Heart left ventricle (tissue), 16 donors: ENCODE data around the gene ENDOD1. TPM values are rescaled to one million over a fixed set of nuclear protein-coding genes. Genes with fewer than 3 reads are reported as not detected.
A peak's percentile ranks its signal among the peaks of the same experiment; 100 is the strongest.

Experiments
- ATAC-seq, 4 donors: fragments of 200-7000 bp; cut with Tn5 transposase; one replicate each; pipeline ENCODE4 v1.9.1; 2020 to 2022; ENCODE audit warnings: moderate library complexity in 4 of 4, mild to moderate bottlenecking in 3 of 4, moderate number of reproducible peaks in 1 of 4
- DNase-seq, 5 donors: peaks; one replicate each; pipeline ENCODE4 v3.0.0-alpha.2; 2020
- H3K27ac ChIP-seq, 12 donors: fragments of 200-600 bp; sonication (generic) in 4 of 12; one replicate each; pipeline versions ENCODE4 v1.5.0 to v1.8.0; 2016 to 2022; ENCODE audit warnings: mild to moderate bottlenecking in 2 of 12
- H3K27me3 ChIP-seq, 9 donors: fragments of 200-600 bp; sonication (generic) in 2 of 9; one replicate each; pipeline versions ENCODE4 v1.5.1 to v1.8.0; 2016 to 2022; ENCODE audit warnings: mild to moderate bottlenecking in 3 of 9
- H3K36me3 ChIP-seq, 9 donors: fragments of 200-600 bp; sonication (generic) in 2 of 9; one replicate each; pipeline versions ENCODE4 v1.5.0 to v1.8.0; 2018 to 2022; ENCODE audit warnings: mild to moderate bottlenecking in 2 of 9
- H3K4me1 ChIP-seq, 12 donors: fragments of 200-600 bp; sonication (generic) in 4 of 12; one replicate each; pipeline versions ENCODE4 v1.5.0 to v1.8.0; 2016 to 2022; ENCODE audit warnings: mild to moderate bottlenecking in 3 of 12
- H3K4me3 ChIP-seq, 12 donors: fragments of 200-600 bp; sonication (generic) in 4 of 12; one replicate each; pipeline versions ENCODE4 v1.5.0 to v1.8.0; 2017 to 2022; ENCODE audit warnings: mild to moderate bottlenecking in 9 of 12, moderate library complexity in 4 of 12
- H3K9me3 ChIP-seq, 12 donors: fragments of 200-600 bp; sonication (generic) in 4 of 12; one replicate each; pipeline versions ENCODE4 v1.5.0 to v1.8.0; 2016 to 2022; ENCODE audit warnings: mild to moderate bottlenecking in 1 of 12
- POLR2A ChIP-seq, 2 donors: fragments of 450-650 bp; IDR thresholded peaks; one replicate each; pipeline ENCODE4 v1.6.1; 2017; ENCODE audit warnings: antibody characterized with exemption in 2 of 2, mild to moderate bottlenecking in 2 of 2, moderate library complexity in 2 of 2
- WGBS, 4 donors: extraction: QIAGEN DNeasy Blood & Tissue Kit in 2 of 4; methylation state at CpG; one replicate each; pipeline versions ENCODE4 v1.1.5 to v1.1.7; 2013 to 2018; 5-methylcytosine and 5-hydroxymethylcytosine counted together
- intact Hi-C, 10 donors: fragments of 100-400 bp; cut with DNase I; formaldehyde crosslinking; loops; one replicate each; pipeline versions ENCODE4 v1.11.1 to v1.14.2; 2022
- polyA plus RNA-seq, 2 donors: library from polyadenylated mRNA; stranded (reverse); fragments of 200-250 nt; gene quantifications; one replicate each; pipeline ENCODE4 v1.2.3, GENCODE V29; 2013
- total RNA-seq, 9 donors: library from RNA; depleted of rRNA in 2 of 9; stranded (reverse); fragments of >200 nt in 2 of 9; fragmentation: NEBNext Ultra II Directional in 3 of 9; extraction: Animal tissue kit (Norgen Biotek cat#: 25700) in 3 of 9; gene quantifications; one replicate each; pipeline versions ENCODE4 v1.1.0 to v1.2.4, GENCODE V29; 2016 to 2023
- TF ChIP-seq, protein P1 (sequence below), 12 donors: fragments of 200-600 bp; sonication (generic) in 4 of 12; IDR thresholded peaks; one replicate each; pipeline versions ENCODE4 v1.5.0 to v1.8.0; 2018 to 2022; ENCODE audit warnings: antibody characterized with exemption in 12 of 12, mild to moderate bottlenecking in 5 of 12
- donor health status: ischemic (EF 13 %, LVEDD 7.1; RV severe dilation, severe dysfunction).
- donor health status: healthy with polysubstance abuse.
- donor health status: DM: no; HTN: yes; CAD: no.
- donor health status: DM: no; HTN: no; CAD: no.
- donor health status: ischemic (EF 25% LVEDD 6.9; RV normal size, moderate dysfunction).
- donor health status: ischemic (EF 25% LVEDD 5.7; RV mildly dilated, moderate dysfunction).
- donor health status: healthy.
- donor health status: DM: yes; HTN: yes; CAD: no.
- donor health status: ischemic (EF 35%, LVEDD 5.7; RV mildly dilated, moderate dysfunction).
- donor health status: nonischemic (EF 11% LVEDD 7.7; RV severe dilation, severe dysfunction).
- donor health status: DM: yes; HTN: yes; CAD: no.
- donor health status: PGD.
- donor health status: ischemic (EF 29% LVEDD 5.4; RV normal size, mild dysfunction).
- donor health status: nonischemic (EF 23%, LVEDD 6.1; RV moderate dilation, normal function).

ENDOD1 gene
- total and polyA plus RNA-seq, 11 donors = 4.0 to 28.5 (median 12.8) TPM

DNA sequence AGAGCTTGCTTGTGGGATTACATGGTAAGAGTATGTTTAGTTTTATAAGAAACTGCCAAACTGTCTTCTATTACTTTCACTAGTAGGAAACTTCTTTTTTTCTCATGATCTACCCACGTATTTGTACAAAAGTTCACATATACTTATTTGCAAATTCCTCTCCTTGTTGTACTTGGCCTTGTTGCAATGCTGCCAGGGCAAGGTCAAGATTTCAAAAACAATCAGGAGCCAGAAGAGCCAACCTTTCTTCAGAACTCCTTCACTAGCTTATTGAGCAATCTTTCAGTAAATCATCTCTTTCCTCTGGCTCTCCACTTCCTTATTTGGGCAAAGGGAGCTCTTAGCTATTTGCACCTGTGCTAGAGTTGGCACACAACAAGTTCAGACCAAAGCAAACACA is 13.2 kb upstream of the ENDOD1 start:
- ATAC-seq (no peak), DNase-seq (no peak)
- Histone ChIP-seq H3K27ac (peak overlapping the region in 1 of 12 donors; percentile 11), H3K4me3 (no peak overlapping the region), H3K9me3 (no peaks in the 10 kb centered on the region), H3K36me3 (peaks cover 0 to 5% (median 0%) of the 10 kb centered on the region in 9 donors), H3K4me1 (peaks cover 0 to 40% (median 13%) of the 10 kb centered on the region in 12 donors), H3K27me3 (no peaks in the 10 kb centered on the region)
- no peak for TF ChIP-seq POLR2A (IDR thresholded peaks at IDR 0.05)
- TF ChIP-seq, protein P1, sequence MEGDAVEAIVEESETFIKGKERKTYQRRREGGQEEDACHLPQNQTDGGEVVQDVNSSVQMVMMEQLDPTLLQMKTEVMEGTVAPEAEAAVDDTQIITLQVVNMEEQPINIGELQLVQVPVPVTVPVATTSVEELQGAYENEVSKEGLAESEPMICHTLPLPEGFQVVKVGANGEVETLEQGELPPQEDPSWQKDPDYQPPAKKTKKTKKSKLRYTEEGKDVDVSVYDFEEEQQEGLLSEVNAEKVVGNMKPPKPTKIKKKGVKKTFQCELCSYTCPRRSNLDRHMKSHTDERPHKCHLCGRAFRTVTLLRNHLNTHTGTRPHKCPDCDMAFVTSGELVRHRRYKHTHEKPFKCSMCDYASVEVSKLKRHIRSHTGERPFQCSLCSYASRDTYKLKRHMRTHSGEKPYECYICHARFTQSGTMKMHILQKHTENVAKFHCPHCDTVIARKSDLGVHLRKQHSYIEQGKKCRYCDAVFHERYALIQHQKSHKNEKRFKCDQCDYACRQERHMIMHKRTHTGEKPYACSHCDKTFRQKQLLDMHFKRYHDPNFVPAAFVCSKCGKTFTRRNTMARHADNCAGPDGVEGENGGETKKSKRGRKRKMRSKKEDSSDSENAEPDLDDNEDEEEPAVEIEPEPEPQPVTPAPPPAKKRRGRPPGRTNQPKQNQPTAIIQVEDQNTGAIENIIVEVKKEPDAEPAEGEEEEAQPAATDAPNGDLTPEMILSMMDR (IDR thresholded peaks at IDR 0.05) = no peak
- intact Hi-C loops = loop anchor here in 1 of 10 donors (10.0 kb wide), 1 partner anchor 688 kb away; no protein-coding TSS in a partner anchor
- WGBS, 4 donors = 49 to 63% (median 55%) methylated on average over 1 of the region's 1 CpG

DNA sequence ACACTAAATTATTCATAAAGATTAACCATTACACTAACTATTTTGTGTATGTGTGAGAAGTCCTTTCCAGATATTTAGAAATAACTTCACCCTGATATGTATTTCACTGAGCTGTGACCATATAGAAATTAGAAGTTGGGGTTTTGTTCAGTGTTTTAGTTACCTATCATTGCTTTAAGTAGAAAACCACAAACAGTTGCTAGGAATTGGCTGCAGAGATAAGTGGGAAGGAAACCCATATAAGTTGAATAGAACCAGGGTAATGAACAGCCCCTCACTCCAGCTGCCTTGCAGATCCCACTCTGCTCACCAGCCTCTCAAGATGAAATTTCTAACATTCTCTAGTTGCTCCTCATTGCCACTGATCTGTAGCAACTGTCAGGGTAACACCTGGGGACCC is 12.7 kb upstream of the ENDOD1 start:
- no peaks in the 10 kb centered on the region for H3K36me3 ChIP-seq
- no peak overlapping the region for H3K27ac ChIP-seq
- H3K27me3 ChIP-seq = no peaks in the 10 kb centered on the region
- peaks cover 0 to 46% (median 15%) of the 10 kb centered on the region in 12 donors for H3K4me1 ChIP-seq
- H3K4me3 ChIP-seq = no peak overlapping the region
- ATAC-seq (no peak), DNase-seq (no peak)
- TF ChIP-seq, protein P1 (IDR thresholded peaks at IDR 0.05) = no peak
- no peak for TF ChIP-seq POLR2A (IDR thresholded peaks at IDR 0.05)
- H3K9me3 ChIP-seq = no peaks in the 10 kb centered on the region
- intact Hi-C loops = loop anchor here in 1 of 10 donors (10.0 kb wide), 1 partner anchor 688 kb away; no protein-coding TSS in a partner anchor

DNA sequence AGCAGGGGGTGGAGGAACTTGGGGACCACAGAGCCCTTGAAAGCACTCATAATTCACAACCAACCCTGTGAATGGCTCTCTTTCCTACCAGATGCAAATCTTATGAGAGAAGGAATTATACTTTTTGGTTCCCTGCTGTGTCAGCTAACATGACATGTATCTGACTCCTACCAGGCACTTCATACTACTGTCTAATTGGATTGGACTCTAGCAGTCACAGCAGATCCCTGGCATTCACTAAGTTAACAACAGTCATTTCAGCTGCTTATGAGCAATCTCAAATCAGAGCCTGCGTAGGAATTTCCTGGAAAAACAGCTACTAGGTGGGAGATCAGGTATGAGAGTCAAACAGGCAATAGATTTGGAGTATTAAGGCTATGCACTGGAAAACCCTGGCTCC is 11.1 kb upstream of the ENDOD1 start:
- intact Hi-C loops = loop anchor here in 1 of 10 donors (10.0 kb wide), 1 partner anchor 686 kb away; no protein-coding TSS in a partner anchor
- H3K9me3 ChIP-seq = no peaks in the 10 kb centered on the region
- no peak for ATAC-seq
- H3K27ac ChIP-seq = no peak overlapping the region
- H3K36me3 ChIP-seq = no peaks in the 10 kb centered on the region
- H3K4me3 ChIP-seq = no peak overlapping the region
- no peak for DNase-seq
- WGBS, 4 donors = 86 to 91% (median 88%) methylated on average over 1 of the region's 1 CpG
- peaks cover 0 to 50% (median 15%) of the 10 kb centered on the region in 12 donors for H3K4me1 ChIP-seq
- TF ChIP-seq POLR2A (IDR thresholded peaks at IDR 0.05) = no peak
- TF ChIP-seq, protein P1 (IDR thresholded peaks at IDR 0.05) = no peak
- H3K27me3 ChIP-seq = no peaks in the 10 kb centered on the region

DNA sequence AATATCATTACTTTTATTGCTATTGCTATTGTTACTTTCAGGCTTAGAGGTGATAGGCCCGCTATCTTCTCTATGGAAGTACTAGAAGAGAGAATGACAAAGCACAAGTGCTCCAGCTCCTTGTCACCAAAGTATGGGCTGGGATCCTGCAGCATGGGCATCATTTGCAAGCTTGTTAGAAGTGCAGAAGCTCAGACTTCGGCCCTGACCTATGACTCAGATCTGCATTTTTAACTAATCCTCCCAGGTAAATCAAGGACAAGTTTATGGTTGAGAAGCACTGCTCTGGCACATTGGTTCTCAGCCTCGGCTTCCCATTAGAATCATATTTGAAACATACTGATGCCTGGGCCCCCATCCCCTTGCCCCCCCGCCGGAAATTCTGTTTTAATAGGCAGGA is 8.6 kb upstream of the ENDOD1 start:
- Histone ChIP-seq H3K27me3 (no peaks in the 10 kb centered on the region), H3K9me3 (no peaks in the 10 kb centered on the region), H3K36me3 (no peaks in the 10 kb centered on the region), H3K27ac (peak overlapping the region in 3 of 12 donors; percentile 21 to 42 (median 39)), H3K4me3 (no peak overlapping the region), H3K4me1 (peaks cover 0 to 31% (median 6%) of the 10 kb centered on the region in 12 donors)
- intact Hi-C loops = loop anchor here in 1 of 10 donors (10.0 kb wide), 1 partner anchor 684 kb away; no protein-coding TSS in a partner anchor
- TF ChIP-seq, protein P1 (IDR thresholded peaks at IDR 0.05) = no peak
- TF ChIP-seq POLR2A (IDR thresholded peaks at IDR 0.05) = no peak
- ATAC-seq (no peak), DNase-seq (no peak)
- 63 to 73% (median 67%) methylated on average over 5 of the region's 5 CpGs for WGBS, 4 donors
